GM21526 (cell line): ENCODE data around the gene DDB1.
"Not testable (repeated sequence)": the region's sequence is repeated elsewhere in the genome, so short reads cannot be mapped to it uniquely, and the experiment has no call there.

Experiments
- ATAC-seq: cut with Tn5 transposase; IDR thresholded peaks from one replicate; pipeline ENCODE4 v1.9.1; 2021; ENCODE audit warnings: moderate library complexity; ENCODE audit not compliant: unreplicated experiment, low FRiP score

Gene DDB1

GRCh38 chr11:61274084-61274483, 58.8 kb downstream of the DDB1 start:
- ATAC-seq = no peak

GRCh38 chr11:61273178-61274078, 59.5 kb downstream of the DDB1 start:
- ATAC-seq = no peak

GRCh38 chr11:61272731-61273130, 60.2 kb downstream of the DDB1 start:
- ATAC-seq = no peak

GRCh38 chr11:61270354-61271076, 62.4 kb downstream of the DDB1 start:
- no peak for ATAC-seq

- no peak for ATAC-seq
These were observed 64.2 kb downstream of the DDB1 start for GRCh38 chr11:61268588-61269250.

- ATAC-seq = no peak
These were observed 65.5 kb downstream of the DDB1 start for GRCh38 chr11:61267437-61267841.

- ATAC-seq = no peak
These were observed 66.3 kb downstream of the DDB1 start for GRCh38 chr11:61266602-61267001.

- no peak for ATAC-seq
These were observed 67.5 kb downstream of the DDB1 start for GRCh38 chr11:61265357-61265756.

- no peak for ATAC-seq
These were observed 68.1 kb downstream of the DDB1 start for GRCh38 chr11:61264795-61265194.

- ATAC-seq = no peak
These were observed 68.5 kb downstream of the DDB1 start for GRCh38 chr11:61264371-61264770.

- no peak for ATAC-seq
These were observed 73.5 kb downstream of the DDB1 start for GRCh38 chr11:61259363-61259762.

GRCh38 chr11:61258546-61258945, 74.4 kb downstream of the DDB1 start:
- no peak for ATAC-seq

- no peak for ATAC-seq
These were observed 76.0 kb downstream of the DDB1 start for GRCh38 chr11:61256710-61257482.

GRCh38 chr11:61254403-61255025, 78.4 kb downstream of the DDB1 start:
- peak; percentile 59 for ATAC-seq

GRCh38 chr11:61252332-61252731, 80.6 kb downstream of the DDB1 start:
- ATAC-seq = not testable (repeated sequence)

- ATAC-seq = not testable (repeated sequence)
These were observed 81.8 kb downstream of the DDB1 start for GRCh38 chr11:61250796-61251765.
